T-helper 2 cell (primary cell): ENCODE data around the gene KLHL22.
A peak's percentile ranks its signal among the peaks of the same experiment; 100 is the strongest.
"Not testable (repeated sequence)": the region's sequence is repeated elsewhere in the genome, so short reads cannot be mapped to it uniquely, and the experiment has no call there.

ENCODE experiments used
- DNase-seq, 5 experiments: peaks; one replicate each; pipeline versions ENCODE4 v3.0.0 to v3.0.0-alpha.2; 2012 to 2022

The KLHL22 gene

DNA sequence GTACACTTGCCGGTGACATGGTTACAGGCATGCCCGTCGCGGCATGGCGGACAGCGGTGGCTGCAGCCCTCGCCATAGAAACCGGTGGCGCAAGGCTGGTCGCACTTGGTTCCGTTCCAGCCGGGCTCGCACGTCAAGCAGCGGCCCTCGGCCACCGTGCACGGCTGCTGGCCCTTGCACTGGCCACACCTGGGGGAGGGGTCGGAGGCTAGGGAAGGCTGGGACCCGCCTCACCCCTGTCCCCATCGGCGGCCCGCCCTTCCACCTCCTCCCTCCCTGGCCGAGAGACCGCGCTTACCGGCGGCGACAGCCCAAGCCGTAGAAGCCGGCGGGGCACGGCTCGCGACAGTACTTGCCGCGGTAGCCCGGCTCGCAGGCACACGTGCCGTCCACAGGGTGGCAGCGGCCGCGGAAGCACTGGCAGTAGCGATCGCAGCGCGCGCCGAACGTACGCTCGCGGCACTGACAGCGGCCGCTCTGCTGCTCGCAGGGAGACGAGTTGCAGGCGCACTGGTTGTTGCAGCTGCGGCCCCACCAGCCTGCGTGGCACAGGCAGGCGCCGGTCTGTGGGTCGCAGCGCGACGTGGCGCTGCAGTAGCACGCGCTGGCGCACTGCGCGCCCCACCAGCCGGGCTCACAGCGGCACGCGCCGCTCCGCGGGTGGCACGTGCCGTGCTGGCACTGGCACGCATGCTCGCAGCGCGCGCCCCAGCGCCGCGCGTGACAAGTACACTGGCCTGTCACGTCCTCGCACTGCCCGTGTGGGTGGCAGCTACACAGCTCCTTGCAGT, 64.7 kb downstream of the KLHL22 start:
- DNase-seq: peak in 4 of 5 experiments; percentile 24 to 86 (median 48)

DNA sequence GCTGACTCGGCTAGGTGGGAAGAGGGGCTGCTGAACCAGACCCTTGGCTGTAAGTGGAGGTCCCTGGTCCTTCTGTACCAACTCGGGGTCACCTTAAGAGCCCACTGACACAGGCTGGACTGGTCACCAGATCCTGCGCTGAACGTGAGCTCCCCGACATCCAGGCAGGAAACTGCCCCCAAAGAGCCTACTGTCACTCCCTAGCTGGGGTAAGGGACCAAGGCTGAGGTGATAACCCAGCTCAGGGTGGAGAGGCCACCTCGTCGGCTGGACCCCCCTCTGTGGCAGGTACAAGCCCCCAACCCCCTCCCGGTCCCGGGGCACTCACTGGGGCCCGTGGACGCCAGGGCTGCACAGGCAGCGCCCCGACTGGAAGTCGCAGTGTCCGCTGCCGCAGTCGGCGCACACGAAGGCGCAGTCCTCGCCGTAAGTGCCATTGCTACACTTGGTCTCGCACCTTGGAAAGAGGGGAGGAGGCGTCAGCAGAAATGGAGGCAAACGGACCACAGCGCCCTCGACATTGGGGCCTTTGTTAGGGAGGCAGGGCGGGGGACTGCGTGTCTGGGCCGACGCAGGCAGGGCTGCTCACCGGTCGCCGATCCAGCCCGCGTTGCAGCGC, 65.4 kb downstream of the KLHL22 start:
- DNase-seq: peak in 1 of 5 experiments; percentile 48

DNA sequence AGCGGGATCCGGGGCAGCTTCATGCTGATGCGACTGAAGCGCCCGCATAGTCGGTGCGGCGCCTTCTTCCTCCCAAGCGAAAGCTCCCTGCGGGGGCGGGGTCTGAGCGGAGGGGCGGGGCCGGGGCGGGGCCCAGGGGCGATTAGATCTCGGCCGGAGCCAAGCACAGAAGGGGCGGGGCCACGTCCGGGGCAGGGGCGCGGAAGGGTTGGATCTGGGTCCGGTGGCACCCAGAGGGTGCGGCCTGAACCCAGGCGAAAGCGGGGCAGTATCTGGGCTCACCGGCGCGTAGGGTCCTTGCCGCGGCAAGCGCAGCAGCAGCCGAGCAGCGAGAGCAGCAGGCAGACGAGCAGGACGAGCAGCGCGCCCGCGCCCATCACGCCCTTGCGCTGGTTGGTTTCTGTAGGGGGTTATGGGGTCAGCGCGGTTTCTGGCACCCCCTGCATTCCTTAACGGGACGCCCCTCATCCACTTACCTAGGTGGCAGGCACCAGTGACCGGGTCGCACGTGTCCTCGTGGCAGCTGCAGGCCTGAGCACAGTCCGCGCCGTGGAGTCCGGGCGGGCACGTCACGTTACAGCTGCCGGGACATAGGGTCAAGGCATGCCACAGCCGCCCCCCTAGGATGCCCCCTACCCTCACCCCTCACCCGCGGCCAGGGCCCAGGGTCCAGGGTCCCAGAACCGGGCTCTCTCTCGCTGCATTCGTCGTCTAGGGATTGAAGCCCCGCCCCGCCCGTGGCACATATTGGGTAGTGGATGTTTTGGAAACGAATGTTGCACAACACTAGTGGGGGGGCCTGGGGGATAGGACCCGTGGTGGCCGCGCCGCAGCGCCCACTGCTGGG, 66.1 kb downstream of the KLHL22 start:
- peak; percentile 53 to 81 (median 78) for DNase-seq

DNA sequence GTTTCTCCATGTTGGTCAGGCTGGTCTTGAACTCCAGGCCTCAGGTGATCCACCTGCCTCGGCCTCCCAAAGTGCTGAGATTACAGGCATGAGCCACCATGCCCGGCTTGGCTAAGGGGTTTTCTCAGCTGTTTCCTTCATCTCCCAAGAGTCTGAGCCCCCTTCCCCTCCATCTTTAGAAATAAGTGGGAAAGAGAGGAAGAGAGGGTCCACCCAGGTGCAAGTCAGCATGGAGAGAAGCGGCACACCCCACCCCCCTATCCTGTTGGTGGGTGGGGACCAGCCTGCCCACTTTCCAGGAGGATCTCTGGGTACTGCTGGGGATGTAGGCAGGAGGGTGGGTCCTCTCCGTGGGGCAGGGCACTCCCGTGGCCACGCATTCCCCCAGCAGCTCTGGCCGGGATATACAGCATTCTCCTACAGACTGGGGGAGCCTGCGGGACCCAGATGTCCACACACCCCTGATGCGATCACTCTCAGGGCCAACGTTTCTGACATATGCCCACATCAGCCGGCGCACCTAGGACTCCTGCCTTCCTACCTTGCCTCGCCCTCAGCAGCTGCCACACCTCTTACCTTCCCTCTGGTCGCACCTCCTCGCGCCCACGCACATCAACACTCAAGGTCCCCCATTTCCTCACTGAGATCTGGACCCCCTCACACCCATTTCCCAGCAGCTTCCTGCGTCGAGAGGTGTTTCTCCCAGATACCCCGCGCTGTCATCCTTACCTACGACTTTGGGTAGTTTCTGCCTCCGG, 66.9 kb downstream of the KLHL22 start:
- DNase-seq: no peak

DNA sequence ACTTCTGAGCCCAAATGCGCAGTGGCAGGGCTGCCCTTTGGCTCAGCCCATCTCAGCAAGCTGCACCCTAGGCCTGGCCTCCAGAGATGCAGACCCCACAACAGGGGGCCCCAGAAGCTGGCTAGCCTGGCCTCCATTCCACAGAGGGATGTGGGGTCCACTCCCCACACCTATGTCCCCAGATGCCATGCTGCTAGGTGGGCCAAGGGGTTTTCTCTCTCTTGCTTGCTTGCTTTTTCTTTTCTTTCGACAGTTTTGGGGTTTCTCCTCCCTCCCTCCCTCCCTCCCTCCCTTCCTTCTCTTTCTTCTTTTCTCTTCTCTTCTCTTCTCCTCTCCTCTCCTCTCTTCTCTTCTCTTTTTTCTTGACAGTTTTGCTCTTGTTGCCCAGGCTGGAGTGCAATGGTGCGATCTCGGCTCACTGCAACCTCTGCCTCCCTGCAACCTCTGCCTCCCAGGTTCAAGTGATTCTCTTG, 67.6 kb downstream of the KLHL22 start:
- no peak for DNase-seq

DNA sequence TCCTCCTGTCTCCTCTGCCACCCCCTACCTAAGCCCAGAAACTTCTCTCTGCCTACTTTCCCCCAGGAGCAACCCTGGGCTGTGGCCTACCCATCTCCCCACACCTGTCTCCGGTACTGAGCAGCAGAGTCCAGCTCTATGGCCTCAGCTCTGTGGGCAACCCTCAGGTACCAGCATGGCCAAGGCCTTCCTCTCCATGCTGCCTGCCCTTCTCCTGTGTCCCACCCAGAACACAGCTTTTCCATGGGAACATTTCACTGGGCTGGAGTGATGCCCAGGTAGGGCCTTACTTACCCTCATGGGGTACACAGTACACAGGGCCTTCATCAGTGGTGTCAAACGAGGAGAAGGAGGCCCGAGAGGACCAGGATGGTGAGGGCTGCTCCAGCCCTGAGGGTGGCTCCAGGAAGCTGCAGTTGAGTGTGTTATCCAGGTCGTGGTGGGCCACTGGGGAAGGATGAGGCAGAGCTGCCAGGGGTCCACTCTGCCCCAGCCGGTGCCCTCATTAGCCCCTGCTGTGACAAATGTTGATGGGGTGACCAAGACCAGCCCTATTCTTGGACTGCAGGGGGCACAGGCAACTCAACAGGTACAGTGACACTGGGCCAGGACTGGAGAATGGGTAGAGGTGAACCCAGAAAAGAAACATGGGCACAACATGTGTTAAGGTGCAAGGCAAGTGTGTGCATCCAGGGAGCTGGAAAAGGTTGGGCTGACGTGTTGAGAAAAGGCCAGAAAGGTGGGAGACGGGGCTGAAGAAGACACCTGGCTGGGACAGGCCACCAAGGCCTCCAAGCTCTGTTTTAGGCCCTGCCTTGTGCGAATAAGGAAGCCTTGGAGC, 68.3 kb downstream of the KLHL22 start:
- DNase-seq: no peak

DNA sequence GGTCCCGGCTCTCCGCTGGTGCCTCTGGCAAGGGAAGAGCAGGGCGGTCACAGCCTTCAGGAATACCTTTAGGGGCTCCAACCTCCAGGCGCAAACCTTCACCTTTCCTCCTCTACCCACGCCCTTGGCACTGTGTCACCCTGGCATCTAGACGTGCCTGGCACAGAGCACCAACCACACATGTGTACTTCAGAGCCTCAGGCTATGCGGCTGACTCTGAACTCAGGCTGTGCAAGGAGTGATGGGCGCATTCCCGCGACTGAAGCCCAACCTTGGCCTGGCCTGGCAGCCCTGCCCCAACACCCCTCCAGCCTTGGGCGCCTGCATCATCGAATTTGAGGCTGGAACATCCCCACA, 69.4 kb downstream of the KLHL22 start:
- no peak for DNase-seq

DNA sequence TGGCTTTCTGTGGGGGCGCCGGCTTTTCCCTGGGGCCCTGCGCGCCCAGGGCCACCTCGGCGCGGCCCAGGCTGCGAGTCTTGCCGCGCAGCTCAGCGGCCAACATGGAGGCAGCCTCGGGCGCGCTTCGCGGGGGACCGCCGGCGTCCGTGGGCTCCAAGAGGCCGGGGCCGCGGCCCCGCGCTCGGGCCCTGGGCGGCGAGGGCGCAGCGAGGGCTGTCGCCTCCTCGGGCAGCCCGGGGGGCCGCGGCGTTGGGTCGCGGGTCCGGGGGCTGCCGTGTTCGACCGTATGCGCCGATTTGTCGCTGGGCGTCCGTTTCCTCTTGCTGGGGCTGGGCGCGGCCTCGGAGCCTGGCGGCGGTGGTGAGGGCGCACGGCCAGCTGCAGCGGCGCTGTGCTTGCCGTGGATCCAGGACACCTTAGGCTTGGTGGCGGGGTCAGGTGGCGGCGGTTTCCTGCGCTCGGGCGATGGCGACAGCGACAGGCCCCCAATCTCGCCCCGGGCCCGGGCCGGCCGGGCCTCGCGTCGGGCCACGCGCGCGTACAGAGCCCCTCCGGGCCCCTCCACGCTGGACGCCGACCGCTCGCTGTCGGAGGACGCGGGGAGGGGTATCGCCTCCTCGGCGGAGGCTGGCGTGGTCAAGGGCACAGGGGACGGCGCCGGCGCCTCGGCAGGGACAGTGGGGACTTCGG, 69.9 kb downstream of the KLHL22 start:
- DNase-seq: no peak

DNA sequence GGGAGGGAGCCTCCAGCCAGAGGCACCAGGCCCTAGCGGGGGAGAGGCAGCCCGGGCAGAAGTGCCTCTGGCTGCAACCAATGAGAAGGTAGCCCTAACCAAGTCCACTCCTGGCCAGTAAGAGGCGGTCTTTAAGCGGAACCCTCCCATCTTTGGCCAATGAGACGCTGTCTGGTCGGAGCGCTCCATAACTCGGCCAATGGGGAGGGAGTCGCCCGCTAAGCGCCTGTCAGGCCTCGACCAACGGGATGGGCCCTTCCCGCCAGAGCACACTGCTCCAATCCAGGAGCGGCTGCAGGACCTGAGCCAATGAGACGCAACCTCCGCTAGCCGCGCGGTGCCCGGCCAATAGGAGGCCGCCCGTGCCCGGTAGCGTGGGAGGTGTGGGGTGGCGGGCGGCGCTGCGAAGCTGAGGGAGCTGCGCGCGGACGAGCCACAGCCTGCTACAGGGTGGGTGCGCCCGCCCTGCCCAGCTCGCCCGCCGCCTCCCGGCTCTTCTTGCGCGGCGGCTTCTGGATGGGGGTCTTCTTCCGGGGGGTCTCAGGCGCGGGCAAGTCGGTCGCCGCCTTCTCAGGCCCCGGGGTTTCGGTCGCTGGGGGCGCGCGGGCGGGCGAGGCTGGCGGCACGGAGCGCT, 70.5 kb downstream of the KLHL22 start:
- no peak for DNase-seq

DNA sequence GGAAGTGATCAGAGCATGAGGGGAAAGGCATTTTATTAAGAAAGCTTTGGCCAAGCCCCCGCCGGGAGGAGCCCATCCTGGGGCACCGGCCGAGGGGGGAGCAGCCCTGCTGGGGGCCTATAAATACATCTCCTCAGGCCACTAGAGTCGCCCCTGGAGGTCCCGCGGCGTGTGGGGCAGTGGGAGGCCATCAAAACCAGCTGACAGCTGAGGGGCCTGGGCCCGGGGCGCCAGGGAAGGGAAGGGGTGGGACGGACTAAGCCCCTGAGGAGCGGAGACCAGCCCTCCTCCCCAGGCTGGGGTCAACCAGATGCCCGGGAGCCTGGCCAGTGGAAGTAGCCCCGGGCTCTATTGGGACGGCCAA, 71.0 kb downstream of the KLHL22 start:
- no peak for DNase-seq

DNA sequence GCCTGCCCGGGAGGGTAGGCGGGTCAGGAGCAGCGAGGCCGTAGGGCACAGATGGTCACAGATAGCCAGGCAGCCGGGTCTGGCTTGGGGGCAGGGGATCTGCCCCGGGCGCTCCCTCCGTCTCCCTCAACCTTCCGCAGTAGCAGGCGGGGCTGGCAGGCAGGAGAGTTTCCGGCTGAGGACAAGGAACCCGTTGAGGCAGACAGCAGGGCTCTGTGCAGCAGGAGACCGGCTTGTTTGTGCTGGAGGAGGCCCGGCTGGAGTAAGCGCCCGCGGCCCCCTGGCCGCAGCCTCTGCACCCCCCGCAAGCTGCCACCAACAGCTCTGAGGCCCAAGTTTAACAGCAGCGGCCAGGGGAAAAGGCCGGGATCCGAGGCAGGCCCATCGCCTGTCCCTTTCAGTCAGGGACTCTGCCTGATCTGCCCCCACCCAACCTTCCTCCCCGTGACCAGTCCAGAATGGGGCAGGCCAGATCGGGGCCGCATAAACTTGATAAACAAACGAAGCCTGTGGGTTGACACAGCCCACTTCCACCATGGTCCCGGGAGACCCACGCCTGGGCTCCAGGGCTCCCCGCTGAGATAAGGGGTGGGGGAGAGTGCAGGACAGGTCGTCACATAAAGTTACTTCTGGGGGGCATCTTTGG, 71.6 kb downstream of the KLHL22 start:
- no peak for DNase-seq

DNA sequence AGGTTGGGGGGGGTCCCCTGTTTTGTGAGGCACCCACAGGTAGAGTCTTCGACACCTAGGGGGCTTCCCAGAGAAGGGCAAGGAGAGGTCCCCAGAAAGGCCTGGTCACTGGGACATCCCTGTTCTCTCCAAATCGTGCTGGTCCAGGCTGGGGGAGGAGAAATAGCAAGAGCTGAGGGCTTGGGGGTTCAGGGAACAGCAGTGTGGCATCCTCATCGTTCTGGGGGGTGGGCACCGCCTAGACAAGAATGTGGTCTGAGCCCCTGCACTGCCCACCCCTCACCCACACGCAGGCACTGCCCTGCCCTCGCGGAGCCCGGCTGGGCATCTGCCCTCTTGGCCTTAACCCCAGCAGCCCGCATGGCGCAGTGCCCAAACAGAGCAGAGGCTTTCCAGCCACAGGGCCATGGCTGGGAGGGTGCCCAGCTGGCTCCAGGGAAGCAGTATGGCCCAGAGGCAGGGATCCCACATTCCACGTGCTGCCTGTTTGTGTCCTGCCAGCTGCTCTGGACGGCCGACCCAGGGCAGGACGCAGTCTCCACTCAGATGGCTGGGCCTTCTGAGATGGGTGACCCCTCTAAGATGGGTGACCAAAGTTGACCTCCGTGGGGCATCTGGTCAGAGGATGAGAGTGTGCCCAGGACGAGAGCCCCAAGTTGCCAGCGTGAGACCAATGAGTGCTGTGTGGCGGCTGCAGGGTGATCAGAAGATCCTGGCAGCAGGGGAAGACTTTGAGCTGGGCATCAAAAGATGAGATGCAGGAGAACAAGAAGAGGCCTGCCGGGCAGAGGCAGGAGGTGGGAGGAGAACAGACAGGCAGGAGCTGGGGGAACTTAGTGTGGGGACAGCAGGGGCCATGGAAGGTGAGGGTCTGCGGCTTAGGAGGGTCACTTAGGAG, 72.3 kb downstream of the KLHL22 start:
- no peak for DNase-seq

DNA sequence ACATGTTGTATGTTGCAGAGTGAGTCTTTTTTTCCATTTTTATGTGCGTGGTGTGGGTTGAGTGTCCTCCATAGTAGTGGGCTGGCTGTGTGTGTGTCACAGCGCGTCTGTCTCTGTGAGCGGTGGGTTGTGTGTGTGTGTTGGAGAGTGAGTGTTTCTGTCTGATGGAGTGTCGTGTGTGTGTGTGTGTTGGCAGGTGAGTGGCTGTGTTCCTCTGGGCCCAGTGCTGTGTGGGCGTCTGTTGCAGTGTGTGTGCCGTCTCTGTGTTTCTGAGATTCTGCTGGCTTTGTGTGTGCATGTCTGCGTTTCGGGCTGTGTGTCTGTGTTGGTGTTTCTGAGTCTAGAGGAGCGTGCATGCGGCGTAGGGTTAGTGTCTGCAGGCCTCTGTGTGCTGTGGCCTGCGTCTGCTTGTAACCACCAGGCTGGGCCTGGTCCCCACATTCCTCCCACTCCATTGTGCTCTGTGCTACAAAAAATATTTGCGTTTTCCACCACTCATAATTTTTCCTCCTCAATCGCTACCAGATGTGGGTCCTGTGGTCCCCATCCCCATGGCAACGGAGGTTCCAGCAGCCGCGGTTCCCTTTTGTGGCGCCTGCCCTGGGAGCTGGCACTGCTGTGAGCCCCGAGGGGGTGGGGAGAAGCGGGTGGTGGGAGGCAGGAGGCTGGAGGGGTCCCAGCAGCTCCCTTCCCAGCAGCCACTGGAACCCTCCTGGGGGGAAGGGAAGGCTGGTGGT, 73.2 kb downstream of the KLHL22 start:
- DNase-seq: no peak

DNA sequence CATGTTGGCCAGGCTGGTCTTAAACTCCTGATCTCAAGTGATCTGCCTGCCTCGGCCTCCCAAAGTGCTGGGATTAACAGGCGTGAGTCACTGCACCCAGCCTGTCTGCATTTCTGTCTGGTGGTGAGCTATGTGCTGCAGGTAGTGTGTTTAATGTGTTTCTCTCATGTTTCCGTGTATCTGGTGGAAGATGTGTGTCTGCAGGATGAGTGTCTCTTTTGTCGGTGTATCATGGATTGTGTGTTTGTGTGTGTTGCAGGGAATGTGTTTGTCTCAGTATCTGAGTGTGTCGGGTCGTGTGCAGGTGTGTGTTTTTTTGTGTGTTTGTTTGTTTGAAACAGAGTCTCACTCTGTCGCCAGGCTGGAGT, 74.1 kb downstream of the KLHL22 start:
- no peak for DNase-seq

DNA sequence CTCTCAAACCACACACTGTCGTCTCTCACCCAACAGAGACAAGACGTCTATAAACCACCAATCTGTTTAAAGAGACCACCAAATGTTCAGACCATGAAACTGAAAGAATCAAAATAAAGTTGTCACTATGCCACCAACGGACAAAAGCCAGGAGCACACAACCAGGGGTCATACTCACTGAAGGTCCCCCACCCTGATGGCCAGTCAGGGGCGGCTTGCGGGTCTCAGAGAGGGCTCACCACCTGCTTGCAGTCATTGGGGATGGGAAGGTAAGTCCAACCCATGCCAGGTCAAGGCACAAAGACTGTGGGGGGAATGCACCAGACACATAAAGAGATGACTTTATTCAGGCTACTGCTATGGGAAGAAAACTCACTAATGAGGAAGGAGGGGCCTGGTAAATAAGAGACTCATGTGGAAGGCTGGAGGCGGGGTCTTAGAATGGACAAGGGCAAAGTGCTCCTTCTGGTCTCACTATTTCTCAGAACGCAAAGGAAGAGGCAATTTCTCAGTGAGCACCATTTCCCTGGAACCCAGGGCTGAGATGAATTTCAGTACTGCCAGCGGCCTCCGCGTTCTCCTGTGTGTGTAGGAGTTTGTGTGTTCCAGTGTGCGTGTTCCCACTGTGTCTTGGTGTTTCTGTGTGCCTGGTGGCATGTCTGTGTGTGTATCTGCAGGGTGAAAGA, 75.3 kb downstream of the KLHL22 start:
- no peak for DNase-seq

DNA sequence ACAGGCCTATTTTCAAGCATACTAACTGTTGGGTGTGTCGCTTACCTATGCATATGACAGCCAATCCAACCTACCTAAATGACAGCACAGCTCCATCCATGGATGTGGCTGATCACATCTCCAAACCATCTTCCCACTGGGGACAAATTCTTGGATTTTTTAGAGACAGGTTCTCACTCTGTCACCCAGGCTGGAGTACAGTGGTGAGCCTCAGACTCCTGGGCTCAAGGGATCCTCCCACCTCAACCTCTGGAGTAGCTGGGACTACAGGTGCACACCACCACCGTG, 76.0 kb downstream of the KLHL22 start:
- no peak for DNase-seq

DNA sequence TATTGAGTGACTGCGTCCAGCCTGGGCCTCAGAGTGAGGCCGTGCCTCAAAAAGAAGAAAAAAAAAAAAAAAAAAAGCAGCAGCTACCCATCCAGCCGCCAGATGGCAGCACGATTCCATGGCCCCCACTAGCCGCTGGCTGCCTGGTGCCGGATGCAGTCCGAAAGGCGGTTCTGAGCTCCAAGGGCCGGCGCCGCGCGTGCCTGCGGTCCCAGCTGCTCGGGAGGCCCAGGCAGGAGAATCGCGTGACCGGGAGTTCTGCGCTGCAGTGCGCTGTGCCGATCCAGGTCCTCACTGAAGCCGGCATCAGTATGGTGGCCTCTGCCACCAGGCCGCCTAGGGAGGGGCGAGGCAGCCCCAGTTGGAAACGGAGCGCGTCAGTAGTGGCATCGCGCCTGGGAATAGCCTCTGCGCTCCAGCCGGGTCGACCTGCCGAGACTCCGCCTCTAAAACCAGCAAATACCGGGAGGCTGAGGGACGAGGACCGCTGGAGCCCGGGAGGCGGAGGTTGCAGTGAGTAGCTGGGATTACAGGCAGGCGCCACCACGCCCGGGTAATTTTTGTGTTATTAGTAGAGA, 77.3 kb downstream of the KLHL22 start:
- peak; percentile 44 to 72 (median 57) for DNase-seq

DNA sequence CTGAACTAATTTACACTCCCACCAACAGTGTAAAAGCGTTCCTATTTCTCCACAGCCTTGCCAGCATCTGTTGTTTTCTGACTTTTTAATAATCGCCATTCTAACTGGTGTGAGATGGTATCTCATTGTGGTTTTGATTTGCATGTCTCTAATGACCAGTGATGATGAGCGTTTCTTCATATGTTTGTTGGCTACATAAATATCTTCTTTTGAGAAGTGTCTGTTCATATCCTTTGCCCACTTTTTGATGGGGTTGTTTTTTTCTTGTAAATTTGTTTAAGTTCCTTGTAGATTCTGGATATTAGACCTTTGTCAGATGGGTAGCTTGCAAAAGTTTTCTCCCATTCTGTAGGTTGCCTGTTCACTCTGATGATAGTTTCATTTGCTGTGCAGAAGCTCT, 79.9 kb downstream of the KLHL22 start:
- DNase-seq: not testable (repeated sequence)
